Adrenal gland (tissue), 5 donors: ENCODE data around the gene NPAS3.

Source experiments
- POLR2A ChIP-seq, 2 donors: fragments of 450-650 bp; IDR thresholded peaks; one replicate each; pipeline ENCODE4 v1.6.1; 2017; ENCODE audit warnings: antibody characterized with exemption in 2 of 2, mild to moderate bottlenecking in 2 of 2, moderate library complexity in 1 of 2
- TF ChIP-seq, protein P1 (sequence below), 6 experiments: fragments of 450-650 bp in 4 of 6; fragments of 200-600 bp in 2 of 6; sonication (generic) in 1 of 6; IDR thresholded peaks; 1 replicate in 5 of 6; 2 replicates in 1 of 6; pipeline versions ENCODE4 v1.5.1 to v1.8.0; 2016 to 2021; ENCODE audit warnings: antibody characterized with exemption in 6 of 6, mild to moderate bottlenecking in 2 of 6, moderate library complexity in 1 of 6
- donor health status: DM: no; HTN: no; CAD: no.

- TF ChIP-seq, protein P1, sequence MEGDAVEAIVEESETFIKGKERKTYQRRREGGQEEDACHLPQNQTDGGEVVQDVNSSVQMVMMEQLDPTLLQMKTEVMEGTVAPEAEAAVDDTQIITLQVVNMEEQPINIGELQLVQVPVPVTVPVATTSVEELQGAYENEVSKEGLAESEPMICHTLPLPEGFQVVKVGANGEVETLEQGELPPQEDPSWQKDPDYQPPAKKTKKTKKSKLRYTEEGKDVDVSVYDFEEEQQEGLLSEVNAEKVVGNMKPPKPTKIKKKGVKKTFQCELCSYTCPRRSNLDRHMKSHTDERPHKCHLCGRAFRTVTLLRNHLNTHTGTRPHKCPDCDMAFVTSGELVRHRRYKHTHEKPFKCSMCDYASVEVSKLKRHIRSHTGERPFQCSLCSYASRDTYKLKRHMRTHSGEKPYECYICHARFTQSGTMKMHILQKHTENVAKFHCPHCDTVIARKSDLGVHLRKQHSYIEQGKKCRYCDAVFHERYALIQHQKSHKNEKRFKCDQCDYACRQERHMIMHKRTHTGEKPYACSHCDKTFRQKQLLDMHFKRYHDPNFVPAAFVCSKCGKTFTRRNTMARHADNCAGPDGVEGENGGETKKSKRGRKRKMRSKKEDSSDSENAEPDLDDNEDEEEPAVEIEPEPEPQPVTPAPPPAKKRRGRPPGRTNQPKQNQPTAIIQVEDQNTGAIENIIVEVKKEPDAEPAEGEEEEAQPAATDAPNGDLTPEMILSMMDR (IDR thresholded peaks at IDR 0.05) = no peak
- no peak for TF ChIP-seq POLR2A (IDR thresholded peaks at IDR 0.05)
Measured at GRCh38 chr14:33849455-33849801, 910.7 kb downstream of the NPAS3 start.
